GM12892 (cell line): ENCODE results near the gene CRIM1.

ENCODE experiments used
- DNase-seq: peaks from one replicate; pipeline ENCODE4 v3.0.0; 2011; ENCODE audit not compliant: insufficient read length
- FAIRE-seq: peaks from 2 replicates; lab custom pipeline; 2011; peaks lifted over from hg19 to GRCh38; lab: Jason Lieb, UNC
- POLR2A ChIP-seq: IDR thresholded peaks from 2 replicates; pipeline ENCODE4 v1.6.1; 2011; ENCODE audit warnings: low read depth, low read length, control low read depth
- POLR2AphosphoS5 ChIP-seq: IDR thresholded peaks from 2 replicates; pipeline ENCODE4 v1.6.1; 2011; ENCODE audit warnings: low read depth, low read length, control low read depth
- TAF1 ChIP-seq: IDR thresholded peaks from 2 replicates; pipeline ENCODE4 v1.6.1; 2011; ENCODE audit warnings: low read depth, mild to moderate bottlenecking, control low read depth, low read length, borderline replicate concordance

Gene CRIM1

GRCh38 chr2:36456227-36457175 lies 100.9 kb downstream of the CRIM1 start:
- FAIRE-seq (no peak), DNase-seq (no peak)
- TF ChIP-seq POLR2AphosphoS5 (no peak), POLR2A (no peak), TAF1 (no peak)

- FAIRE-seq (no peak), DNase-seq (no peak)
- no peak for TF ChIP-seq TAF1
- TF ChIP-seq POLR2AphosphoS5, result no peak
- no peak for TF ChIP-seq POLR2A
Measured at GRCh38 chr2:36458106-36458505, 102.5 kb downstream of the CRIM1 start.

- FAIRE-seq (no peak), DNase-seq (no peak)
- TF ChIP-seq POLR2AphosphoS5, result no peak
- no peak for TF ChIP-seq POLR2A
- no peak for TF ChIP-seq TAF1
Measured at GRCh38 chr2:36459725-36460137, 104.2 kb downstream of the CRIM1 start.

- FAIRE-seq, result no peak
- no peak for TF ChIP-seq TAF1
- TF ChIP-seq POLR2A, result no peak
- no peak for TF ChIP-seq POLR2AphosphoS5
- no peak for DNase-seq
Measured at GRCh38 chr2:36461039-36461681, 105.6 kb downstream of the CRIM1 start.

- DNase-seq (no peak), FAIRE-seq (no peak)
- TF ChIP-seq POLR2AphosphoS5 (no peak), TAF1 (no peak), POLR2A (no peak)
Measured at GRCh38 chr2:36462311-36462935, 106.8 kb downstream of the CRIM1 start.

GRCh38 chr2:36463365-36463764 lies 107.8 kb downstream of the CRIM1 start:
- TF ChIP-seq POLR2A, result no peak
- TF ChIP-seq POLR2AphosphoS5, result no peak
- no peak for TF ChIP-seq TAF1
- no peak for DNase-seq
- FAIRE-seq, result no peak

- TF ChIP-seq POLR2A (no peak), POLR2AphosphoS5 (no peak), TAF1 (no peak)
- FAIRE-seq, result no peak
- no peak for DNase-seq
Measured at GRCh38 chr2:36464006-36464721, 108.6 kb downstream of the CRIM1 start.

- no peak for DNase-seq
- TF ChIP-seq POLR2AphosphoS5, result no peak
- no peak for TF ChIP-seq POLR2A
- FAIRE-seq, result no peak
Measured at GRCh38 chr2:36466135-36466534, 110.6 kb downstream of the CRIM1 start.

- DNase-seq (no peak), FAIRE-seq (no peak)
- TF ChIP-seq TAF1 (no peak), POLR2A (no peak), POLR2AphosphoS5 (no peak)
Measured at GRCh38 chr2:36468463-36469105, 113.0 kb downstream of the CRIM1 start.

GRCh38 chr2:36469106-36469477 lies 113.5 kb downstream of the CRIM1 start:
- no peak for TF ChIP-seq TAF1
- TF ChIP-seq POLR2AphosphoS5, result no peak
- no peak for TF ChIP-seq POLR2A
- FAIRE-seq, result no peak
- DNase-seq, result no peak

GRCh38 chr2:36469710-36470109 lies 114.1 kb downstream of the CRIM1 start:
- no peak for DNase-seq
- FAIRE-seq, result no peak
- TF ChIP-seq POLR2A, result no peak
- no peak for TF ChIP-seq POLR2AphosphoS5
- no peak for TF ChIP-seq TAF1
